Left ventricle myocardium superior (tissue), 1 donor: ENCODE measurements around the gene TBRG4. TPM values are rescaled to one million over a fixed set of nuclear protein-coding genes. Genes with fewer than 3 reads are reported as not detected.

ENCODE experiments used
- ATAC-seq: fragments of 200-7000 bp; cut with Tn5 transposase; one replicate; pipeline ENCODE4 v1.9.1; 2020; ENCODE audit warnings: mild to moderate bottlenecking, moderate library complexity
- DNase-seq: peaks from one replicate; pipeline ENCODE4 v3.0.0-alpha.2; 2020
- intact Hi-C: fragments of 100-400 bp; cut with micrococcal nuclease; formaldehyde crosslinking; loops from one replicate; pipeline ENCODE4 v1.11.0; 2022
- total RNA-seq: library from RNA; stranded (reverse); fragmentation: NEBNext Ultra II Directional; extraction: Animal tissue kit (Norgen Biotek cat#: 25700); gene quantifications from one replicate; pipeline ENCODE4 v1.2.1, GENCODE V29; 2021
- donor health status: DM: no; HTN: yes; CAD: no; lungs with severe emphysema.

The TBRG4 gene
- total RNA-seq, 1 donor from 2014 or later: 83.0 TPM

DNA sequence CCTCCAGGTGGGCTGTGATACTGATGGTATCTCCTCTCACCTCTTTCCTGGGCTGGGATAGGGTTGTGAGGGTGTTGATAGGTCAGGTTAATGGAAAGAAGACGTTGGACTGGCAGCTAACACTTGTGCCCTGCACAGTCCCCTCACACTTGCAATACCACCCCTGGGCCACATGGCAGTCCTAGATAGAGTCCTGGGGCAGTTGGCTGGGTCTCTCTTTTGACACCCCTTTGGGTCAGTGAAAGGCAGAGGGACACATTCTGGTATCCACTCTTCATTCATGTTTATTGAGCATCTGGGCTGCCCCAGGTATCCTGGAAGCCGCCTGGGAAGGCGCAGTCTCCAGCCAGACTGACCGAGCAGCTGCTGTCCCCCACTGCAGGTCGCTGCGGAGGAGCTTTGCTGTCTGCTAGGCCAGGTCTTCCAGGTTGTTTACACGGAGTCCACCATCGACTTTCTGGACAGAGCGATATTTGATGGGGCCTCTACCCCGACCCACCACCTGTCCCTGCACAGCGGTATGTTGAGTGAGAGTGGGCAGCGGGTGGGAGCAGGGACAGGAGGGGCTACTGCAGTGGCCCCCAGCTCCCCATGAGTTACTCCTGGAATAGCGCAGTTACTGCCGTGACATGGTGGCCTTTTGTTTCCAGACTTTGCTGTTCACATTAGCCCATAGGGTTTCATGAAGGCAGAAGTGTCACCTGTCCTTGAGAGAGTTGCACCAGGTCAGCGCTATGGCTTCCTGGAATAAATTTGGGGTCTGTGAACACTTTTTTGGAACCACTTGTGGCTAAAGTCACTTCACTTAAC is 41.8 kb downstream of the TBRG4 start:
- intact Hi-C loops: no loop called here
- ATAC-seq (no peak), DNase-seq (no peak)

- intact Hi-C loops: no loop called here
- DNase-seq: no peak
Measured at GRCh38 chr7:45068236-45069023, 43.1 kb downstream of the TBRG4 start.

DNA sequence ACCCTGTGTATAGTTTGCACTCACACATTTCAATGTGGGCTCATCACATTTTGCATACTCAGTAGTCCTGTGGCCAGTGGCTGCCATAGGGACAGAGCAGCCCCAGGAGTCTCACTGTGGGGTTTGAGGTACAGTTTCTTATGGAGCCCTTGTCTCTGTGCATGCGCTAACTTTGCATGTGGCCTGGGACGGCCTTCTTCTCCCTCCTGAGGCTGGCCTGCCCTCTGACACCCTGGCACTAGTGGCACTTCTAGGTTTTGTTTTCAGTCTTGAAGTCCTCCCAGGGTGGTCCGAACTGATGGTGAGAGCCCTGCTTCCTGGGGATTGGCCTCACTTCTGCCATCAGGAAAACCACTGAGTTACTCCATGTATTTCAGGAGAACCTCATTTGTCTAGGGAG is 43.9 kb downstream of the TBRG4 start:
- DNase-seq (no peak), ATAC-seq (no peak)
- intact Hi-C loops: no loop called here

More at GRCh38 chr7:45068236-45069023, 43.1 kb downstream of the TBRG4 start:
- no peak for ATAC-seq

DNA sequence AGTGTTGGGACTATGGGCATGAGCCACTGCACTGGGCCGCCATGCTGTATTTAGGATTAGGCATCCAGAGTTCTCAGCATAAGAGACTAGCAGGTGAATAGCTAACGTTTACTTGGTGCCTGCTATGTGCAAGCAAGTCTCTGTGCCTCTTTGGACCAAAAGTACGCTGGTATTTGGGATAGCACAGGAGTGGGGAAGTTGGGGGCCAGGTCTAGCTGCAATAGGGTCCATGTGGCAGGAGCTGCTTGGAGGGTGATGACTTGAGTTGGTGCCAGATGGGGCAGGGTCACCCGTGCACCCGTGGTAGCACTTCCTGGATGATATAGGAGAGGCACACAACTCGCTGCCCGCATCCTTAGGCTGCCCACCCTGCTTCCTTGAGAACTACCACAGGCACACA is 45.1 kb downstream of the TBRG4 start:
- no peak for ATAC-seq
- intact Hi-C loops: no loop called here
- DNase-seq: no peak

DNA sequence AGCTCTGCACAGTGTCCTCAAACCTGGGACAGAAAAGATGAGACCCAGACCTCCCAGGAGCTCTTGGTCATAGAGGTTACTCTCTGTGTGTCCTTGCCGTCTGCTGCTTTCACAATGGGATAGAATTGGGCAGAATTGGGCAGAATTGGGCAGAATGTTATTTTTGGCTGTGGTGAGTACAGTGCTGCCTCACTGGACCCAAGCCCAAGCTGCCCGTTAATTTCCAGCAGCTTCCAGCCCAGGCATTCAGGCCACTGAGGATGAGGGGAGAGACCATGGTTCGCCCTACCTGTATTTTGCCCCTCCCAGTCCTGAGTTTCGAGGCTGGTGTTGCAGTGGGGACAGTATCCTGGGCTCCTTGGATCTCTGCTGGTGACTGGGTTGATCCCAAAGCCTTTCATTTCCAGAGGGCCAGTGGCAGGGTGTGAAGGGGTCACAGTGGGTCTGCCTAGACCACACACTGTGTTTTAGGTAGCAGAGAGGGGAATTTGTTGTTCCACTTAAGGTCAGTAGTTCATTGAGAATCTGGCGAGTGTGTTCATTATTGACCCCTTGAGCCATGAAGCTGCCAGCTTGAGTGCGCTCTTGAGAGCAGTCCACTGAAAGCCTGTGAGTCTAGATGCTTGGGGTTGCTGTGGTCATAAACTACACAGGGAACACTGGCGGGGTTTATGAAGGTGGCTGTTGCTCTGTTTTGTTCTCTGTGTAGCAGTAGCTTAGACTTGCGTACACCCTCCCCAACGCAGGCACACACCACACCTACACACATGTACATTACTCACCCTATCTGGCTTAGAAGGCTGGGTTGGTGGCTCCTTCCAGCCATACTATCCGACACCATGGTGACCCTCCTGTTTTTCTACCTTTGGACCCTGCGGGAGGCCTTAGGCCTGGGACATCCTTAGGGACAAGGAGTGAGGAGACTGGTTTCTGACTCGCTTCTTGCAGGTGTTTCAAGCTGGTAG is 46.2 kb downstream of the TBRG4 start:
- intact Hi-C loops: no loop called here
- DNase-seq: no peak
- peak; percentile 69 for ATAC-seq

- ATAC-seq (no peak), DNase-seq (no peak)
- intact Hi-C loops: no loop called here
Measured at GRCh38 chr7:45064047-45064725, 47.3 kb downstream of the TBRG4 start.

GRCh38 chr7:45061806-45062425 is 49.6 kb downstream of the TBRG4 start:
- intact Hi-C loops: no loop called here
- DNase-seq: no peak
- ATAC-seq: no peak

GRCh38 chr7:45061352-45061751 is 50.1 kb downstream of the TBRG4 start:
- no peak for DNase-seq
- ATAC-seq: no peak
- intact Hi-C loops: no loop called here

DNA sequence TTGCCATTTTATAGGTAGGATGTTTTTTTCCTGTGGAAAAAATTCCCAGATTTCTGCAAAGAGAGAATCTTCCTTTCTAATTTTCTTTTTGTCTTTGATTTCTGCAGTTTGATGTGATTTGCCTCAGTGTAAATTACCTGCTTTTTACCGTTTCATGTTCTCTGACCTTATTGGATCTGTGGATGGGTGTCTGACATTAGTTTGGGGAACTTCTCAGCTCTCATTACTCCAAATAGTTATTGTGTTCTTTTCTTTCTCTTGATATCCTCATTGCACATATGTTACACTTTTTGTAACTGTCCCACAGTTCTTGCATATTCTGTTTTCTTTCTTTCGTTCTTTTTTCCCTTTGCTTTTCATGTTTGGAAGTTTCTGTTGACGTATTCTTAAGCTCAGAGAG is 51.2 kb downstream of the TBRG4 start:
- ATAC-seq: no peak
- intact Hi-C loops: no loop called here
- no peak for DNase-seq

DNA sequence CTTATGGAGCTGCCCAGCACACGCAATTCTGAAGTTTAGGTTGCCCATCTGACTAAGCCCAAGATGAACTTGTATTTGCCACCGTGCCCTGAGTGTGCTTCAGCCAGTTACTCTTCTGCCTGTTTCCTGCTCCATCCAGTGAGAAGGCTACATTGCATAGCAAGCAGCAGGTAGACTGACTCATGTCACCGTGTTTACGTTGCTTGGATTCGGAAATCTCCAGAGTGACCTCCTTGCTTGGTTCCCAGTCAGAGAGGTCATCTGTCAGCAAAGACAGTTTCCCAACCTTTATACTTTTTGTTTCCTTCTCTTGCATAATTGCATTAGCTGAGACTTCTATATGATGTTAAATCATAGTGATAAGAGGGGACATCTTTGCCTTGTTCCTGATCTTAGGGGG is 53.6 kb downstream of the TBRG4 start:
- ATAC-seq (no peak), DNase-seq (no peak)
- intact Hi-C loops: no loop called here

DNA sequence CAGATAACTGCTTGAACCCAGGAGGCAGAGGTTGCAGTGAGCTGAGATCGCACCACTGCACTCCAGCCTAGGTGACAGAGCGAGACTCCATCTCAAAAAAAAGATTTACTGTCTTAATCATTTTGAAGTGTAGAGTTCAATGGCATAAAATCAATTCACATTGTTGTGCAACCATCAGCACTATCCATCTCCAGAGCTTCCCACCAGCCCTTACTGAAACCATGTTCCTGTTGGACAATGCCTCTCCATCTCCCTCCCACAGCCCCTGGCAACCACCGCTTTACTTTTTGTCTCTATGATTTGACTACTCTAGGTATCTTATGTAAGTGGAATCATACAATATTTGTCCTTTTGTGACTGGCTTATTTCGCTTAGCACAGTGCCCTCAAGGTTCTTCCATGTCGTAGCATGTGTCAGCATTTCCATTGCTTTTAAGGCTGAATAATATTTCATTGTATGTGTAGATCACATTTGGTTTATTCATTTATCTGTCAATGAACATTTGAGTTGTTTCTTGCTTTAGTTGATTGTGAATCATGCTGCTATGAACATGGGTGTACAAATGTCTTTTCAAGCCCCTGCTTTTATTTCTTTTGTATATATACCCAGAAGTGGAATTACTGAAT is 55.8 kb downstream of the TBRG4 start:
- DNase-seq (no peak), ATAC-seq (no peak)
- intact Hi-C loops: no loop called here

- DNase-seq: no peak
- intact Hi-C loops: no loop called here
- ATAC-seq: no peak
Measured at GRCh38 chr7:45055016-45055415, 56.5 kb downstream of the TBRG4 start.

DNA sequence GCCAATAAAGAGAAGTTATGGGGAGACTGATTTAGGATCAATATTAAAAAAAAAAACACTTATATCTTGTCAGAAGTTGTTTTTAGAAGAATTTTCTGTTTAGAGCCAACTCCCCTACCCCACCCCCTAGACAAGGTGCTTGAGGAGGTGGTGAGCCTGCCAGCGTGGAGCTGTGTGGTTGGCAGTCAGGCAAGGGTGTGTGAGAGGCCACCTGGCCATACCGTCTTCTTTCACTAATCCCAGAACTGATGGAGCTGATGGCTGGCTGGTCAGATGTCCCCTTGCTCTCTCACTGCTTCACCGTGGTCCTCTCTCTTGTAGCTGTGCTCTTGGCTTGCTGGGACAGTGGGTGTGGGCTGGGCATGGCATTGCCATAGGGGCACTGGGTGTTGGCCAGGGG is 57.1 kb downstream of the TBRG4 start:
- intact Hi-C loops: no loop called here
- no peak for DNase-seq
- no peak for ATAC-seq

- DNase-seq (no peak), ATAC-seq (no peak)
- intact Hi-C loops: no loop called here
Measured at GRCh38 chr7:45053941-45054340, 57.6 kb downstream of the TBRG4 start.

- intact Hi-C loops: no loop called here
- ATAC-seq (no peak), DNase-seq (no peak)
Measured at GRCh38 chr7:45053401-45053800, 58.1 kb downstream of the TBRG4 start.

DNA sequence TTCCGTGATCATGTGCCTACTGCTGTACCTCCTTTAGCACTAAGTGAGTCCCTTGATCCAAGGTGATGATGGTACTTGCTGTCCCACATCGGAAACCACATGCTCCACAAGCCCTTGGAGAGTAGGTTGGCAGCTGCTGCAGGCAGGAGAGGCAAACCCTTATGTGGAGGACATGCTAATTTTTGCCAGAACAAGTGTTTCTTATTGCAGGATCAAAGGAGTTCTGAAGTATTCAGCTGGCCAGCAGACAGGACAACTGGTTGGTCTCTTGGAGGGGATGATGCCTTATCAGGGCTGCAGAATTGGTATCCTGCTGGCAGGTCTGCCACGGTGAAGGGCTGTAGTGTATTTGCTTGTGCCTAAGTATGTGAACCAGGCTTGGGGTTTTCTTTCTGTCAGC is 59.5 kb downstream of the TBRG4 start:
- intact Hi-C loops: no loop called here
- DNase-seq: no peak
- ATAC-seq: no peak

GRCh38 chr7:45050198-45050597 is 61.3 kb downstream of the TBRG4 start:
- no peak for DNase-seq
- ATAC-seq: no peak
- intact Hi-C loops: no loop called here
